ENCODE data around the gene RPL11. TPM values are rescaled to one million over a fixed set of nuclear protein-coding genes. Genes with fewer than 3 reads are reported as not detected.

The RPL11 gene
- total and polyA plus RNA-seq, 10 of the 15 experiments (the other 5 are each of a cell fraction or from before 2014, with no cell fraction given) = 968 to 4,611 (median 2,521) TPM

GRCh38 chr1:23691499-23692307 lies at the start of gene RPL11 (continued):
- TF ChIP-seq CUX1 (IDR thresholded peaks at IDR 0.05; ENCODE audit: insufficient replicate concordance, low read depth, low read length) (no peak), MYC (IDR thresholded peaks at IDR 0.05; ENCODE audit: insufficient read depth, insufficient read length, insufficient replicate concordance, low read length, severe bottlenecking) (peak; percentile 92), PAX8 (IDR thresholded peaks at IDR 0.05) (peak; percentile 90; the same call in 1 of the 2 replicates), RFX5 (IDR thresholded peaks at IDR 0.05; ENCODE audit: low read depth, low read length) (no peak), SMC3 (IDR thresholded peaks at IDR 0.05; ENCODE audit: borderline replicate concordance, low read length) (peak; percentile 37; the same call in 1 of the 2 replicates), NFXL1 (IDR thresholded peaks at IDR 0.05; ENCODE audit: borderline replicate concordance) (no peak), ZNF384 (IDR thresholded peaks at IDR 0.05; ENCODE audit: borderline replicate concordance, low read depth, low read length) (no peak), BCL11A (IDR thresholded peaks at IDR 0.05; ENCODE audit: low read depth, low read length) (no peak), USF2 (IDR thresholded peaks at IDR 0.05; ENCODE audit: borderline replicate concordance, low read depth, low read length) (no peak), KDM1A (IDR thresholded peaks at IDR 0.05; ENCODE audit: borderline replicate concordance) (no peak)

Measured in GM12878 (cell line).